HG03045 (cell line): ENCODE results near the gene XPR1.
"Not testable (repeated sequence)": the region's sequence is repeated elsewhere in the genome, so short reads cannot be mapped to it uniquely, and the experiment has no call there.

Experiments
- ATAC-seq: cut with Tn5 transposase; IDR thresholded peaks from one replicate; pipeline ENCODE4 v1.9.1; 2021; ENCODE audit warnings: mild to moderate bottlenecking, moderate library complexity; ENCODE audit not compliant: unreplicated experiment

XPR1 gene

GRCh38 chr1:180710746-180711145, 78.9 kb downstream of the XPR1 start:
- ATAC-seq: not testable (repeated sequence)

GRCh38 chr1:180711260-180711659, 79.4 kb downstream of the XPR1 start:
- ATAC-seq: not testable (repeated sequence)

DNA sequence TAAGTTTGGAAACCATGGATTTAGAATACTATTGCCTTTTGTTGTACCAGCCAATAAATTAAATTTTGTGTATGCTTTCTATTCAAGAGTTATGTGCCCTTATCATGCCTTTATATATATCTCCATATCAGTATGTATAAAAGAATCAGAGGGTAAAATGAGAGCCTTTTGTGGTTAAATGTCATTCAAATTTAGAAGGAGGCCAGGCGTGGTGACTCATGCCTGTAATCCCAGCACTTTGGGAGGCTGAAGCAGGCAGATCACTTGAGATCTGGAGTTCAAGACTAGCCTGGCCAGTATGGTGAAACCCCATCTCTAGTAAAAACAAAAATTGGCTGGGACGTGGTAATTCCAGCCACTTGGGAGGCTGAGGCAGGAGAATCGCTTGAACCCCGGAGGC, 88.9 kb downstream of the XPR1 start:
- ATAC-seq: no peak

- no peak for ATAC-seq
Observed at GRCh38 chr1:180722586-180722985, 90.8 kb downstream of the XPR1 start.

DNA sequence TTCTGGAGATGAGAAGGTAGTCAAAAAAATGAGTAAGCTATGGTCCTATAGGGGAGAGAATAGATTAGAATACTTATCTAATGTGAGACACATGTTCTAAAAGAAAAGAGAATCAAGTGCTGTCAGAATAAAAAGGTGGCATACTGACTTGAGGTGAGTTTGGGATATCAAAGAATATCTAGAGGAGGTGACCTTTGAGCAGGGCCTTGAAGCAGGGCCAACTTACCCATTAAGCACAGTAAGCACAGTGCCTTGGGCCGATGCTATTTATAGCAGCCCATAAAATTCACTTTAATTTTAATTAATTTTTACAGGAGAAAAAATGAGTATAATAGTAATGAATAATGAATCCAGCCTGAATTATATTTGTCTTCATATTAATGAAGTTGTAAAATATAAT, 92.2 kb downstream of the XPR1 start:
- ATAC-seq: no peak

DNA sequence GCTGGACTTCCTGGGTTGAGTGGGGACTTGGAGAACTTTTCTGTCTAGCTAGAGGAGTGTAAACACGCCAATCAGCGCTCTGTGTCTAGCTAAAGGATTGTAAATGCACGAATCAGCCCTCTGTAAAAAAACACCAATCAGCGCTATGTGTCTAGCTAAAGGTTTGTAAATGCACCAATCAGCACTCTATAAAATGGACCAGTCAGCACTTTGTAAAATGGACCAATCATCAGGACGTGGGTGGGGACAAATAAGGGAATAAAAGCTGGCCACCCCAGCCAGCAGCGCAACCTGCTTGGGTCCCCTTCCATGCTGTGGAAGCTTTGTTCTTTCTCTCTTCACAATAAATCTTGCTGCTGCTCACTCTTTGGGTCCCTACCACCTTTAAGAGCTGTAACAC, 94.2 kb downstream of the XPR1 start:
- not testable (repeated sequence) for ATAC-seq

DNA sequence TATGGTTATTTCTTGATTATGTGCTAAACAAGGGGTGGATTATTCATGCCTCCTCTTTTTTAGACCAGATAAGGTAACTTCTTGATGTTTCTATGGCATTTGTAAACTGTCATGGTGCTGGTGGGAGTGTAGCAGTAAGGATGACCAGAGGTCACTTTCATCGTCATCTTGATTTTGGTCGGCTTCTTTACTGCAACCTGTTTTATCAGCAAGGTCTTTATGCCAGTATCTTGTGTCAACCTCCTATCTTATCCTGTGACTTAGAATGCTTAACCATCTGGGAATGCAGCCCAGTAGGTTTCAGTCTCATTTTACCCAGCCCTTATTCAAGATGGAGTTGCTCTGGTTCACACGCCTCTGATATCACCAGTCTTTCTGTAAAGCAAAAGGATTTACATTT, 95.9 kb downstream of the XPR1 start:
- ATAC-seq: not testable (repeated sequence)

DNA sequence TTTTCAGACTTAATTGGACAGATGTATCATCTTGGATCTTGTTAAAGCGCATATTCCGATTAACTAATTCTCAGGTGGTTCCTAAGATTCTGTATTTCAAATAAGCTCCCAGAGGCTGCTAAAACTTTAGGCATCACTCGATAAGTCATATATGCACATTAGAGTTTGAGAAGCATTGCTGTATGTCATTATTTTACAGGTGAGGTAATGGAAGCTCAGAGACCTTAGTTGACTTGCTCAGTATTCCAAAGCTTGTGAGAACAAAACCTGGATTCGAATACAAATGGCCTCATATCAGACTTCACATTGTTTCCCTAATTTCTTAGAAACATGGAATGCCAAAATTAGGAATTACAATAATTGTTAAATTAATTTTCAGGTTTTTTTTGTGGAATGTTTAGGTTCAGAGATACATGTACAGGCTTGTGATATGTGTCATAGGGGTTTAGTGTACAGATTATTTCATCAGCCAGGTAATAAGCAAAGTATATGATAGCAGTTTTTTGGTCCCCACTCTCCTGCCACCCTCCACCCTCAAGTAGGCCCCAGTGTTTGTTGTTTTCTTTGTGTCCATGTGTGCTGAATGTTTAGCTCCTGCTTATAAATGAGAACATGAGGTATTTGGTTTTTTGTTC, 96.8 kb downstream of the XPR1 start:
- no peak for ATAC-seq

DNA sequence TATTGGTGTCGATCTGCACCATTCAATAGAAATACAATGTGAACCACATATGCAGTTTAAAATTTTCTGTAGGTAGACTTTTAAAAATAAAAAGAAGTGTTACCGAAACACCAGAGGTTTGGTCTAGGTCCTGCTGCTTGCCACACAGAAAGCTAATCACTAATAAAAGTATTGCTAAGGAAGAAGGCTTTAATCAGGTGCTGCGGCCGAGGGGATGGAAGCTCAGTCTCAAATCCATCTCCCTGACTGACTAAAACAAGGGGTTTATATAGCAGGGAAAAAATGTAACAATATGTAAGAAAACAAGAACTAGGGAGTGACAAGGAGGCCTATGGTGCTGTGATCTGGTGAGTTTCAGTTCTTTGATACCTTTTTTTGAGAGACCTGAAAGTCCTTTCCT, 99.3 kb downstream of the XPR1 start:
- ATAC-seq: no peak

DNA sequence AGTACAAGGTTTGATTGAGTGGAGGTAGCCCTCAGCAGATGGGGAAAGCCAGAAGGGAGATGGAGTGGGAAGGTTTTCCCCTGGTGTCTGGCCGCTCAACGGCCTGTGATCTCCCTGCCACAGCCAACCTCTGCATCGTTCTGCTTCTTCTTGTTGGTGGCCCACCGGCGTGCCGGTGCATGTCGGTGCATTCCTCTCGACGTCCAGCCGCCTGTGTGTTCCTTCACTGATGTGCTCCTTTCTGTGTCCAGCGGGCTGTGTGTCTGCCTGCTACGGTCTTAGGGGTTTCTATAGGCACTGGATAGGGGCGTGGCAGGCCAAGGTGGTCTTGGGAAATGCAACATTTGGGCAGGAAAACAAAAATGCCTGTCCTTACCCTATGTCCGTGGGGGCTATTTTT, 101.0 kb downstream of the XPR1 start:
- ATAC-seq: no peak

GRCh38 chr1:180734366-180734765, 102.5 kb downstream of the XPR1 start:
- no peak for ATAC-seq

DNA sequence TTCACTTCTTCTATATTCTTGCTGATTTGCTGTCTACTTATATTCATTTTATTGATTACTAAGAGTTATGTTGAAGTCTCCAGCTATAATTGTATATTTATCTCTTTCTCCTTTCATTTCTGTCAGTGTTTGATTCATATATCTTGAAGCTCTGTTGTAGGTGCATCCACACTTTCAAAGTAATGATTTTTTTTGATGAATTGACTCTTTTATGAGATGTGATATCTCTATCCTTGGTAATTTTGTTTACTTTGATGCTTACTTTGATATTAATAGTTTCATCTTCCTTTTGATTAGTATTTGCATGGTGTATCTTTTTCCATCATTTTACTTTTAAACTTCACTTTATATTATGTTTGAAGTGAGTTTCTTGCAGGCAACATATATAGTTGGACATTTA, 110.8 kb downstream of the XPR1 start:
- no peak for ATAC-seq

DNA sequence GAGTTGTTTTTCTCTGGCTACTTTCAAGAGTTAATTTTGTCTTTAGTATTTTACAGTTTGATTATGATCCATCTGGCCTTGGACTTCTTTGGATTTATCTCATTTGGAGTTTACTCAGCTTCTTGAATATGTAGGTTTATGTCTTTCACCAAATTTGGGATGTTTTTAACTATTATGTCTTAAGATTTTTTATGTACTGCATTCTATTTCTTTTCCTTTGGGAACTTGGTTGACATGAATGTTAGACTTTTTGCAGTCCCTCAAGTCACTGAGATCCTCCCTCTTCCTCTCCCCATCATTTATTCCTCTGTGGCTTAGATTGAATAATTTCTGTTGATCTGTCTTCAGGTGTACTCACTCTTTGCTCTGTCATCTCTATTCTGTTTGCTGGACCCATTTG, 112.0 kb downstream of the XPR1 start:
- ATAC-seq: no peak

DNA sequence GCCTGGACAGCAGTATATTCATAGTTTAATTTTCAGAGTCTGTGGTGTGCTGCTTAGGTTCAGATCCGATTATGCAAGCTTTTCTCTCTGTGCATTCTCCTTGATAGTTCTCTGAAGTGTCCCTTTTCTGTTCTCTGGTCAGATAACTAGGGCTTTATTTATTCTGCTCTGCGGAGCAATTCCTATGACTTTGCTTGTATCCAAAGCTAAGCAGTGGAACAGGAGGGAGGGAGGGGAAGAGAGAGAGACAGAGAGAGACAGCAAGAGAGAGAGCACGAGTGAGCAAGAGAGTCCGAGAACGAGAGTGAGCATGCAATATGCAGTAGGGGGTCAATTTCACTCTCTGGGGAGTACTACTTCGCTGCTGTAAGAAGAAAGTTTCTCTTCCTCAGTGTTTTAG, 113.3 kb downstream of the XPR1 start:
- ATAC-seq: no peak

- no peak for ATAC-seq
Observed at GRCh38 chr1:180751921-180752320, 120.1 kb downstream of the XPR1 start.

DNA sequence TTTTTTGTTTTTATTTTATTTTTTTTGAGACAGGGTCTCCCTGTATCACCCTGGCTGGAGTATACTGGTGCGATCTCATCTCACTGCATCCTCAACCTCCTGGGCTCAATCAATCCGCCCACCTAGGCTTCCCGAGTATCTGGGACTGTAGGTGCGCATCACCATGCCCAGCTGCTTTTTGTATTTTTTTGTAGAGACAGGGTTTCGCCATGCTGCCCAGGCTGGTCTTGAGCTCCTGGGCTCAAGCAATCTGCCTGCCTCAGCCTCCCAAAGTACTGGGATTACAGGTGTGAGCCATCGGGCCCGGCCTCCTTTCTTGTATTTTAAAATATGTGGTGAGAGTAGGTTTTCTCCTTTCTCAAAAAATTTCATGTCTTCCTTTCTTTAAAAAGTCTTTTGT, 122.6 kb downstream of the XPR1 start:
- ATAC-seq: no peak

GRCh38 chr1:180757657-180758056, 125.8 kb downstream of the XPR1 start:
- no peak for ATAC-seq

DNA sequence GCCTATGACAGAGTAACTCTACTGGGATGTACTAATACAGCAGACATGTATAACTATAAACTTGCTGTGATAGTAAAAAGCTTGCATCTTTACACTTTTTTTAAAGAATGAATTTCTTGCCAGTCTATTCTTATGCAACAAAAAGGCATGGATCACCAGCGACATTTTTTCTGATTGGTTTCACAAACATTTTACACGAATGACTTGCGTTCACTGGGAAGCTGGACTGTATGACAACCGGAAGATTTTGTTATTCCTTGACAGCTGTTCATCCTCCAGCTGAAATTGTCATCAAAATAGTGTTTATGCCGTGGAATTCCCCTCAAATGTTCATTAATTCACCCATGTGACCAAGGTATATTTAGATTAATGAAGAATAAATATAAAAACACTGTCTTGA, 131.0 kb downstream of the XPR1 start:
- no peak for ATAC-seq

DNA sequence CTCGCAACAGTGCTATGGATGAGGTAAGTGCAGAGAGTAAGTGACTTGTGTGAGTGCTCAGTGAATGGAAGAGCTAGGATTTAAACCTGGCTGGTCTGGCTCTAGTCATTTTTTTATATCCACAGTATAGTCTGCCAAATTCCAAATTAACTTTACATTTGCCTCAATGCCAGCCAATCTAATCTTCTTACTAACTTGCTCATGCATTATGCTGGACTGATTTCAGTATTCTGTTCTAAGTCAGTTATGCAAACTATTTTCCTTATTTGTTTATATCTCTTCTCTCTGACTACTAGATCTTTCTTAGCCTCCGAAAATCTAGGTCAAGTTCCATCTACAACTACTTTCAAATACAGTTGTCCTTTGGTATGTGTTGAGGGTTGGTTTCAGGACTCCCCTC, 133.3 kb downstream of the XPR1 start:
- ATAC-seq: no peak

- no peak for ATAC-seq
Observed at GRCh38 chr1:180769889-180770288, 138.1 kb downstream of the XPR1 start.

DNA sequence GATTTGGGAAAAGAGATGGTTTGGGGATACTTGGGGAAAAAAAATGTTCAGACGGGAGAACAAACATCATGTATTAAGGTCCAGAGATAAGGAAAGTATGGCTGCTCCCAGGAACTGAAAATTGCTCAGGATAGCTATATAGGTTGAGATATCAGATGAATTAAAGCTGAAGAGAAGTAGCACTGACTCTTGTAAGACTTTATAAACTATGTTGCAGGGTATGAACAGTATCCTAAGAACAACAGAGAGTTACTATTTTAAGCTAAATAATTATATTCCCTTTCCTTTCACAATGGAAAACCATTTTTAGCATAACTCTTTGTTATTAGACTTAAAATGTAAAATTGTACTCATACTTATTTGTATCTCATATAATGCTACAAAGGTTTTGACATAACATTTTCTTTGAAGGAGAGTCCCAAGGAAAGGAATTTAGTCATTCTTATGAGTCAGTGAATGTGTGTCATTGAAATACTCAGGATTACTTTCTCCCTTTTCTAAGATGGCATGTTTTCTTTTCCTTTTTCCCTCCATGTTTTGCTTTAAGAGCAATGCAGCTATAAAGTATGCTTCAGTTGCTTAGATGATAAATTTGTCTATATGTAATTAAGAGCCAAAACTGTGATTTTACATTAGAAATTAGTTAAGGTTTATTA, 141.5 kb downstream of the XPR1 start:
- no peak for ATAC-seq

DNA sequence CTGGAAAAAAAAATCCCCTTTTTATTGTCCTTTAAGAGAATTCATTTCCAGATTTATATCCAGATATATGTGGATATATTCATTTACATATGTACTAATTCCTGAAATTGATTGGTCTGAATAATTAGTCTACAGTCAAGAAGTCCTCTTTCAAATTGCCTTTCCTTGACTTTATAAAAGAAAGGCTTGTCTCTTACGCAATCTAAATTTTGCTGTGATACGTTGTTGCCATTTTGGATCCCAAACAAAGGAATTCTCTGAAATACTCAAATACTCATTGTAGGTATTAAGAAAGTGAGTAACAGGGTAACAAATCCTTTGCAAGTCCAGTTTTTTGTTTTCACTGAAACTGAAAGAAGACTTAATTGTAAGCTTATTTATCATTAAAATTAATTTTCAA, 144.0 kb downstream of the XPR1 start:
- ATAC-seq: no peak
